Endothelial cell of umbilical vein (primary cell): Measurements from ENCODE around the gene LHFPL5. TPM values are rescaled to one million over a fixed set of nuclear protein-coding genes. Genes with fewer than 3 reads are reported as not detected.

Experiments used
- BruUV-seq: library from RNA; stranded (reverse); fragments of 400-500 nt; replicated peaks from 2 replicates; lab custom pipeline; 2021; lab: Mats Ljungman, UMichigan
- CTCF ChIA-PET: fragments of 300-600, 350-600 bp; sonication (Branson Sonifier 250); formaldehyde crosslinking; loops from one replicate; lab custom pipeline; 2021; ENCODE audit warnings: antibody characterized with exemption, inconsistent platforms; lab: Charles Lee
- POLR2A ChIA-PET: fragments of 300-600, 350-600 bp; sonication (Branson Sonifier 250); formaldehyde crosslinking; loops from one replicate; lab custom pipeline; 2021; ENCODE audit warnings: antibody characterized with exemption, inconsistent platforms; lab: Charles Lee
- DNase-seq: peaks from one replicate; pipeline ENCODE4 v3.0.0-alpha.2; 2011; ENCODE audit warnings: low read depth, low spot score
- FAIRE-seq: peaks from 2 replicates; lab custom pipeline; 2011; peaks lifted over from hg19 to GRCh38; lab: Jason Lieb, UNC
- H2AFZ ChIP-seq: 2 replicates; pipeline ENCODE4 v1.6.0; 2012; ENCODE audit warnings: low read depth, low read length, control low read depth, inconsistent platforms
- H3K27ac ChIP-seq: 2 replicates; pipeline ENCODE4 v1.5.1; 2011; ENCODE audit warnings: low read depth, mild to moderate bottlenecking, control low read depth, low read length, moderate library complexity; ENCODE audit not compliant: insufficient read depth
- H3K27me3 ChIP-seq, 2 experiments: 2 replicates each; pipeline versions ENCODE4 v1.6.0 to v1.6.1; 2011; ENCODE audit warnings: low read length in 2 of 2, mixed read lengths in 1 of 2; ENCODE audit not compliant: control insufficient read depth in 2 of 2, insufficient read depth in 2 of 2
- H3K36me3 ChIP-seq, 2 experiments: 2 replicates in 1 of 2; 3 replicates in 1 of 2; pipeline ENCODE4 v1.5.1; 2011; ENCODE audit warnings: low read length in 2 of 2, mild to moderate bottlenecking in 1 of 2, moderate library complexity in 1 of 2; ENCODE audit not compliant: control insufficient read depth in 2 of 2, insufficient read depth in 2 of 2; ENCODE audit errors: extremely low read depth in 1 of 2
- H3K4me1 ChIP-seq: 3 replicates; pipeline ENCODE4 v1.5.1; 2011; ENCODE audit warnings: mild to moderate bottlenecking, low read length; ENCODE audit not compliant: control insufficient read depth, insufficient read depth; ENCODE audit errors: extremely low read depth
- H3K4me2 ChIP-seq: 2 replicates; pipeline ENCODE4 v1.6.1; 2011; ENCODE audit warnings: low read length, control low read depth, mixed read lengths; ENCODE audit not compliant: insufficient read depth
- H3K4me3 ChIP-seq, 3 experiments: fragments of 200-600 bp in 1 of 3; sonication (generic), shearing (Covaris generic) in 1 of 3; replicated peaks in 1 of 3; 2 replicates each; pipeline ENCODE4 v1.5.1; 2011 to 2016; ENCODE audit warnings: control low read depth in 3 of 3, low read length in 3 of 3, mild to moderate bottlenecking in 2 of 3, inconsistent platforms in 1 of 3, low read depth in 1 of 3, moderate library complexity in 1 of 3; ENCODE audit not compliant: insufficient read depth in 1 of 3
- H3K79me2 ChIP-seq: 2 replicates; pipeline ENCODE4 v1.6.0; 2012; ENCODE audit warnings: low read length, inconsistent platforms; ENCODE audit not compliant: control insufficient read depth, insufficient read depth
- H3K9ac ChIP-seq: replicated peaks from 2 replicates; pipeline ENCODE3; 2011; ENCODE audit warnings: low read length, control low read depth; ENCODE audit not compliant: insufficient read depth; ENCODE audit errors: extremely low read depth
- H3K9me1 ChIP-seq: replicated peaks from 3 replicates; pipeline ENCODE4 v1.6.0; 2011; ENCODE audit warnings: mild to moderate bottlenecking, low read length; ENCODE audit not compliant: control insufficient read depth, insufficient read depth; ENCODE audit errors: extremely low read depth
- H3K9me3 ChIP-seq: replicated peaks from 2 replicates; pipeline ENCODE4 v1.5.1; 2012; ENCODE audit warnings: low read length, inconsistent platforms; ENCODE audit not compliant: control insufficient read depth, insufficient read depth
- H4K20me1 ChIP-seq: replicated peaks from 2 replicates; pipeline ENCODE3; 2011; ENCODE audit warnings: mild to moderate bottlenecking, low read length; ENCODE audit not compliant: control insufficient read depth, insufficient read depth; ENCODE audit errors: extremely low read depth
- CTCF ChIP-seq, 2 donors: IDR thresholded peaks; 1 replicate in 1 of 2; 2 replicates in 1 of 2; pipeline ENCODE4 v1.5.1; 2011; ENCODE audit warnings: low read length in 2 of 2, mild to moderate bottlenecking in 2 of 2, moderate library complexity in 2 of 2, control low read depth in 1 of 2, inconsistent platforms in 1 of 2, low read depth in 1 of 2; ENCODE audit not compliant: insufficient read depth in 1 of 2; ENCODE audit errors: extremely low read depth in 1 of 2
- FOS ChIP-seq: IDR thresholded peaks from 2 replicates; pipeline ENCODE4 v1.6.1; 2011; ENCODE audit warnings: mild to moderate bottlenecking, low read length, moderate library complexity, borderline replicate concordance; ENCODE audit not compliant: insufficient read depth
- GATA2 ChIP-seq: IDR thresholded peaks from 2 replicates; pipeline ENCODE4 v1.7.0; 2011; ENCODE audit warnings: low read depth, mild to moderate bottlenecking, moderate library complexity, mixed read lengths, low read length; ENCODE audit not compliant: insufficient read length, insufficient read depth
- JUN ChIP-seq: IDR thresholded peaks from 2 replicates; pipeline ENCODE4 v1.6.1; 2011; ENCODE audit warnings: borderline replicate concordance, low read depth; ENCODE audit not compliant: insufficient read length, insufficient read depth
- MYC ChIP-seq: IDR thresholded peaks from one replicate; pipeline ENCODE4 v1.6.1; 2011; ENCODE audit warnings: mild to moderate bottlenecking, low read depth, low read length
- dilution Hi-C: fragments of 300-500 bp; cut with MboI; formaldehyde crosslinking; loops from one replicate; pipeline ENCODE4 v1.15.0; 2019; ENCODE audit warnings: low sequenced_read_pairs; ENCODE audit not compliant: extremely low pct_ligation_motif_present
- intact Hi-C: fragments of 100-400 bp; cut with micrococcal nuclease; formaldehyde crosslinking; loops from one replicate; pipeline ENCODE4 v1.10.0; 2022
- polyA plus RNA-seq, 4 experiments: library from polyadenylated mRNA; depleted of rRNA in 3 of 4; stranded (reverse) in 3 of 4; unstranded in 1 of 4; fragments of >200 nt; gene quantifications; 2 replicates each; pipeline versions ENCODE4 v1.2.1 to v1.2.3, GENCODE V29; 2011 to 2012; ENCODE audit warnings: missing spikeins in 1 of 4
- total RNA-seq: library from RNA; stranded (reverse); gene quantifications from 2 replicates; pipeline ENCODE4 v1.2.3, GENCODE V29; 2021
- TF ChIP-seq, protein P1 (sequence below): IDR thresholded peaks from 2 replicates; pipeline ENCODE4 v1.6.1; 2011; ENCODE audit not compliant: insufficient read depth, insufficient read length

The LHFPL5 gene
- total and polyA plus RNA-seq, 2 donors (not counting 3 experiments of a cell fraction or from before 2014, with no cell fraction given) = not detected

GRCh38 chr6:35775031-35775430, 30.1 kb upstream of the LHFPL5 start:
- no peaks in the 10 kb centered on the region for H3K9me3 ChIP-seq
- no peaks in the 10 kb centered on the region for H3K9me1 ChIP-seq
- H3K4me3 ChIP-seq = no peak overlapping the region
- no peaks in the 10 kb centered on the region for H3K36me3 ChIP-seq
- POLR2A ChIA-PET = no interaction called here
- H4K20me1 ChIP-seq = no peaks in the 10 kb centered on the region
- H2AFZ ChIP-seq = no peak overlapping the region
- H3K27me3 ChIP-seq = peaks cover 0 to 6% of the 10 kb centered on the region in 2 experiments
- no TSS peak for BruUV-seq
- FAIRE-seq (peak; percentile 8), DNase-seq (peak; percentile 18)
- no peaks in the 10 kb centered on the region for H3K79me2 ChIP-seq
- no peak overlapping the region for H3K9ac ChIP-seq
- peaks cover 3% of the 10 kb centered on the region for H3K4me1 ChIP-seq
- intact Hi-C loops (no loop called here), dilution Hi-C loops (no loop called here)
- no peak overlapping the region for H3K27ac ChIP-seq
- TF ChIP-seq MYC (no peak), FOS (no peak), GATA2 (no peak), CTCF (IDR thresholded peaks at IDR 0.05; ENCODE audit: extremely low read depth in 1 of 2, insufficient read depth in 1 of 2, low read depth in 1 of 2, low read length in 2 of 2) (no peak), JUN (no peak)
- TF ChIP-seq, protein P1, sequence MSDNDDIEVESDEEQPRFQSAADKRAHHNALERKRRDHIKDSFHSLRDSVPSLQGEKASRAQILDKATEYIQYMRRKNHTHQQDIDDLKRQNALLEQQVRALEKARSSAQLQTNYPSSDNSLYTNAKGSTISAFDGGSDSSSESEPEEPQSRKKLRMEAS = no peak
- no peak overlapping the region for H3K4me2 ChIP-seq
- CTCF ChIA-PET = no interaction called here
